GM18505 (cell line): ENCODE measurements around the gene TUBGCP2.

Experiments used
- ATAC-seq: cut with Tn5 transposase; IDR thresholded peaks from one replicate; pipeline ENCODE4 v1.9.1; 2021; ENCODE audit not compliant: unreplicated experiment
- POLR2A ChIP-seq: IDR thresholded peaks from 4 replicates; pipeline ENCODE4 v1.6.1; 2011; ENCODE audit warnings: borderline replicate concordance; ENCODE audit not compliant: insufficient read depth, insufficient read length; ENCODE audit errors: extremely low read depth

TUBGCP2 gene

GRCh38 chr10:133308421-133309099 is at the start of gene TUBGCP2, which contains the start of gene ZNF511:
TSS of gene TUBGCP2 (minus strand) at chr10:133308872. CDS start at chr10:133302941, 5,931 bp downstream.
TSS of gene ZNF511 (plus strand) at chr10:133308914. CDS start at chr10:133308944, 30 bp downstream.
- peak; percentile 68 for ATAC-seq
- TF ChIP-seq POLR2A, result peak; percentile 83

- TF ChIP-seq POLR2A, result peak; percentile 48
These were observed 48.9 kb upstream of the TUBGCP2 start, which contains the start of gene FUOM for GRCh38 chr10:133357285-133358161. TSS of gene FUOM (minus strand) at chr10:133358019. CDS start at chr10:133358007, 12 bp downstream.

GRCh38 chr10:133356549-133357284 is 48.0 kb upstream of the TUBGCP2 start:
- no peak for ATAC-seq

More at GRCh38 chr10:133357285-133358161, 48.9 kb upstream of the TUBGCP2 start, which contains the start of gene FUOM:
- ATAC-seq, result peak; percentile 55

GRCh38 chr10:133355991-133356390 is 47.3 kb upstream of the TUBGCP2 start:
- no peak for ATAC-seq
- no peak for TF ChIP-seq POLR2A

More at GRCh38 chr10:133356549-133357284, 48.0 kb upstream of the TUBGCP2 start:
- no peak for TF ChIP-seq POLR2A

- TF ChIP-seq POLR2A, result no peak
- ATAC-seq, result no peak
These were observed 46.6 kb upstream of the TUBGCP2 start for GRCh38 chr10:133355266-133355665.

- no peak for ATAC-seq
- TF ChIP-seq POLR2A, result no peak
These were observed 46.1 kb upstream of the TUBGCP2 start for GRCh38 chr10:133354672-133355240.

- ATAC-seq, result no peak
- no peak for TF ChIP-seq POLR2A
These were observed 45.4 kb upstream of the TUBGCP2 start for GRCh38 chr10:133353988-133354605.

GRCh38 chr10:133353202-133353959 is 44.7 kb upstream of the TUBGCP2 start:
- no peak for TF ChIP-seq POLR2A
- no peak for ATAC-seq

- no peak for TF ChIP-seq POLR2A
- no peak for ATAC-seq
These were observed 43.0 kb upstream of the TUBGCP2 start for GRCh38 chr10:133351408-133352318.

- ATAC-seq, result no peak
- no peak for TF ChIP-seq POLR2A
These were observed 42.3 kb upstream of the TUBGCP2 start for GRCh38 chr10:133350950-133351329.
